Measurements from ENCODE around the gene LUZP2.
"Not testable (repeated sequence)": the region's sequence is repeated elsewhere in the genome, so short reads cannot be mapped to it uniquely, and the experiment has no call there.

LUZP2 gene

GRCh38 chr11:24872186-24872585 lies 375.3 kb downstream of the LUZP2 start:
- Histone ChIP-seq H3K36me3 (ENCODE audit: insufficient read depth, low read length) (no peaks in the 10 kb centered on the region), H3K27ac (ENCODE audit: low read depth, low read length) (no peak overlapping the region), H3K9me3 (ENCODE audit: insufficient read depth, low read depth, low read length) (no peaks in the 10 kb centered on the region), H3K4me1 (ENCODE audit: insufficient read depth, low read length) (no peaks in the 10 kb centered on the region), H3K27me3 (ENCODE audit: insufficient read depth, low read length) (no peaks in the 10 kb centered on the region), H3K4me3 (ENCODE audit: low read length) (no peak overlapping the region), H3K9ac (ENCODE audit: low read depth, low read length) (no peak overlapping the region)
- WGBS: 94% methylated on average over 1 of the region's 2 CpGs

- Histone ChIP-seq H3K4me1 (ENCODE audit: insufficient read depth, low read length) (no peaks in the 10 kb centered on the region), H3K27ac (ENCODE audit: low read depth, low read length) (no peak overlapping the region), H3K36me3 (ENCODE audit: insufficient read depth, low read length) (no peaks in the 10 kb centered on the region), H3K9me3 (ENCODE audit: insufficient read depth, low read depth, low read length) (no peaks in the 10 kb centered on the region), H3K9ac (ENCODE audit: low read depth, low read length) (no peak overlapping the region), H3K27me3 (ENCODE audit: insufficient read depth, low read length) (no peaks in the 10 kb centered on the region), H3K4me3 (ENCODE audit: low read length) (no peak overlapping the region)
Measured at GRCh38 chr11:24872651-24873311, 375.9 kb downstream of the LUZP2 start.

- Histone ChIP-seq H3K9ac (ENCODE audit: low read depth, low read length) (no peak overlapping the region), H3K4me1 (ENCODE audit: insufficient read depth, low read length) (no peaks in the 10 kb centered on the region), H3K9me3 (ENCODE audit: insufficient read depth, low read depth, low read length) (no peaks in the 10 kb centered on the region), H3K27me3 (ENCODE audit: insufficient read depth, low read length) (no peaks in the 10 kb centered on the region), H3K36me3 (ENCODE audit: insufficient read depth, low read length) (no peaks in the 10 kb centered on the region), H3K27ac (ENCODE audit: low read depth, low read length) (no peak overlapping the region), H3K4me3 (ENCODE audit: low read length) (no peak overlapping the region)
- WGBS: 89% methylated on average over 1 of the region's 1 CpG
Measured at GRCh38 chr11:24880962-24881361, 384.1 kb downstream of the LUZP2 start.

- H3K27me3 ChIP-seq (ENCODE audit: insufficient read depth, low read length): no peaks in the 10 kb centered on the region
- H3K4me1 ChIP-seq (ENCODE audit: insufficient read depth, low read length): no peaks in the 10 kb centered on the region
- H3K9me3 ChIP-seq (ENCODE audit: insufficient read depth, low read depth, low read length): no peaks in the 10 kb centered on the region
- H3K36me3 ChIP-seq (ENCODE audit: insufficient read depth, low read length): no peaks in the 10 kb centered on the region
- H3K27ac ChIP-seq (ENCODE audit: low read depth, low read length): no peak overlapping the region
- no peak overlapping the region for H3K4me3 ChIP-seq (ENCODE audit: low read length)
- 95% methylated on average over 4 of the region's 4 CpGs for WGBS
- no peak overlapping the region for H3K9ac ChIP-seq (ENCODE audit: low read depth, low read length)
Measured at GRCh38 chr11:24885580-24886173, 388.8 kb downstream of the LUZP2 start.

- Histone ChIP-seq H3K9me3 (ENCODE audit: insufficient read depth, low read depth, low read length) (no peaks in the 10 kb centered on the region), H3K36me3 (ENCODE audit: insufficient read depth, low read length) (no peaks in the 10 kb centered on the region), H3K4me1 (ENCODE audit: insufficient read depth, low read length) (no peaks in the 10 kb centered on the region), H3K27me3 (ENCODE audit: insufficient read depth, low read length) (no peaks in the 10 kb centered on the region), H3K9ac (ENCODE audit: low read depth, low read length) (no peak overlapping the region), H3K4me3 (ENCODE audit: low read length) (no peak overlapping the region), H3K27ac (ENCODE audit: low read depth, low read length) (no peak overlapping the region)
- WGBS: 97% methylated on average over 3 of the region's 4 CpGs
Measured at GRCh38 chr11:24886880-24887619, 390.2 kb downstream of the LUZP2 start.

GRCh38 chr11:24890426-24890825 lies 393.6 kb downstream of the LUZP2 start:
- H3K9me3 ChIP-seq (ENCODE audit: insufficient read depth, low read depth, low read length): no peaks in the 10 kb centered on the region
- no peaks in the 10 kb centered on the region for H3K27me3 ChIP-seq (ENCODE audit: insufficient read depth, low read length)
- H3K27ac ChIP-seq (ENCODE audit: low read depth, low read length): no peak overlapping the region
- no peak overlapping the region for H3K9ac ChIP-seq (ENCODE audit: low read depth, low read length)
- no peaks in the 10 kb centered on the region for H3K4me1 ChIP-seq (ENCODE audit: insufficient read depth, low read length)
- WGBS: 78% methylated on average over 1 of the region's 1 CpG
- no peaks in the 10 kb centered on the region for H3K36me3 ChIP-seq (ENCODE audit: insufficient read depth, low read length)
- H3K4me3 ChIP-seq (ENCODE audit: low read length): no peak overlapping the region

- H3K27me3 ChIP-seq (ENCODE audit: insufficient read depth, low read length); H3K4me3 ChIP-seq (ENCODE audit: low read length); H3K4me1 ChIP-seq (ENCODE audit: insufficient read depth, low read length); H3K9me3 ChIP-seq (ENCODE audit: insufficient read depth, low read depth, low read length); H3K27ac ChIP-seq (ENCODE audit: low read depth, low read length); H3K36me3 ChIP-seq (ENCODE audit: insufficient read depth, low read length); H3K9ac ChIP-seq (ENCODE audit: low read depth, low read length): not testable (repeated sequence)
- WGBS: 100% methylated on average over 2 of the region's 4 CpGs
Measured at GRCh38 chr11:24891845-24892492, 395.1 kb downstream of the LUZP2 start.

- Histone ChIP-seq H3K27me3 (ENCODE audit: insufficient read depth, low read length) (no peaks in the 10 kb centered on the region), H3K4me3 (ENCODE audit: low read length) (no peak overlapping the region), H3K36me3 (ENCODE audit: insufficient read depth, low read length) (no peaks in the 10 kb centered on the region), H3K27ac (ENCODE audit: low read depth, low read length) (no peak overlapping the region), H3K4me1 (ENCODE audit: insufficient read depth, low read length) (0 out of 2 replicates have a peak, but pooled peaks cover 5% of the 10 kb centered on the region), H3K9ac (ENCODE audit: low read depth, low read length) (no peak overlapping the region), H3K9me3 (ENCODE audit: insufficient read depth, low read depth, low read length) (no peaks in the 10 kb centered on the region)
- 93% methylated on average over 32 of the region's 32 CpGs for WGBS
Measured at GRCh38 chr11:24896118-24896835, 399.4 kb downstream of the LUZP2 start.

GRCh38 chr11:24900514-24900913 lies 403.7 kb downstream of the LUZP2 start:
- Histone ChIP-seq H3K27me3 (ENCODE audit: insufficient read depth, low read length) (no peaks in the 10 kb centered on the region), H3K4me1 (ENCODE audit: insufficient read depth, low read length) (0 out of 2 replicates have a peak, but pooled peaks cover 5% of the 10 kb centered on the region), H3K27ac (ENCODE audit: low read depth, low read length) (no peak overlapping the region), H3K4me3 (ENCODE audit: low read length) (no peak overlapping the region), H3K36me3 (ENCODE audit: insufficient read depth, low read length) (no peaks in the 10 kb centered on the region), H3K9ac (ENCODE audit: low read depth, low read length) (no peak overlapping the region), H3K9me3 (ENCODE audit: insufficient read depth, low read depth, low read length) (no peaks in the 10 kb centered on the region)
- 92% methylated on average over 3 of the region's 3 CpGs for WGBS

- Histone ChIP-seq H3K9ac (ENCODE audit: low read depth, low read length) (no peak overlapping the region), H3K9me3 (ENCODE audit: insufficient read depth, low read depth, low read length) (no peaks in the 10 kb centered on the region), H3K36me3 (ENCODE audit: insufficient read depth, low read length) (no peaks in the 10 kb centered on the region), H3K27me3 (ENCODE audit: insufficient read depth, low read length) (no peaks in the 10 kb centered on the region), H3K27ac (ENCODE audit: low read depth, low read length) (no peak overlapping the region), H3K4me1 (ENCODE audit: insufficient read depth, low read length) (0 out of 2 replicates have a peak, but pooled peaks cover 5% of the 10 kb centered on the region), H3K4me3 (ENCODE audit: low read length) (no peak overlapping the region)
- WGBS: 100% methylated on average over 1 of the region's 1 CpG
Measured at GRCh38 chr11:24900960-24901549, 404.2 kb downstream of the LUZP2 start.
